Measurements from ENCODE around the gene LRRC3.
A peak's percentile ranks its signal among the peaks of the same experiment; 100 is the strongest.

Gene LRRC3

DNA sequence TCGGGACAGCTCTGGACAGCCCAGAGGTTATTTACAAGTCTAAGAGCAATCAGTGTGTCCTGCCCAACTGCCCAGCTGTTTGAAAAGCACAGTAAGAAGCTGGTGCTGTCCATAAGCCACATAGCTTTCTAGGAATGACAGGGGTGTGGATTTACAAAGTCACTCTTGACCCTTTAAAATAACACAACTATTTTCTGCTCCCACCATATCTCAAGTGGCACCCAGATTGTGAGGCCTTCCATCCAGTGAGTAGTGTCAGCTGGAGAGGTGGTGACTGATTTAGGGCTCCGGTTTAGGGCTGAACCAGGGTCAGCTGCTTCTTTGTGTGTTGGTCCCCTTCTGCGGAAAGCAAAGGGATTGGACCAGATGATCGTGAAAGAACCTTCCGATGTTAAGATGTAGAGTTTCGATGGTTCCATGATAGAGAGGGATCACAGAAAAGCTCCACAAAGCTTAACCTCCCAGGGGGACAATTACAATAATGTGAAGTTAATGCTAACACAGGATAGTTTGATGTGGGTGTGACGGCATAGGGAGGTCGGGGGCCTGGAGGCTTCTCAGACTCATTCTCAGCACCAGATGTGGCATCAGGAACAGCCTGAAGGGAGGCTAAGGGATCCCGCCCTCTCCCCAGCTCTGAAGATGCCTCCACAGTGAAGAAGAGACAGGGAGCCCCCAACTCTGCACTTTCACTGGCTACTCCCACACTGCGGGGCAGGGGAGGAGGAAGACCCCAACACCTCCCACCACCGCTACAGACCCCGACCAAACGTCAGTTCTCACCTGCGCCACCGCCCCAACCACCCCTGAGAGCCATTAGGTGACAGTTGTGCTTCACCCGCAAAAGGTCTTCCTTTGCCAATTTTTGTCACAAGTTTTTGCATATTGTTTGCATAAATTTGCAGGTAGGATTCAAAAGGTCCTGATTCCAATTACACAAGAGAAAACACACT, 40.6 kb downstream of the LRRC3 start:
- Mint-ChIP-seq H3K4me3 (no peak overlapping the region), H3K27me3 (ENCODE audit: low read depth, poor library complexity) (peaks cover 8% of the 10 kb centered on the region), H3K27ac (peak overlapping the region; percentile 66), H3K36me3 (ENCODE audit: low read depth) (peaks cover 33% of the 10 kb centered on the region), H3K9me3 (peaks cover 35% of the 10 kb centered on the region), H3K4me1 (peaks cover 37% of the 10 kb centered on the region)
- TF ChIP-seq, protein P1, sequence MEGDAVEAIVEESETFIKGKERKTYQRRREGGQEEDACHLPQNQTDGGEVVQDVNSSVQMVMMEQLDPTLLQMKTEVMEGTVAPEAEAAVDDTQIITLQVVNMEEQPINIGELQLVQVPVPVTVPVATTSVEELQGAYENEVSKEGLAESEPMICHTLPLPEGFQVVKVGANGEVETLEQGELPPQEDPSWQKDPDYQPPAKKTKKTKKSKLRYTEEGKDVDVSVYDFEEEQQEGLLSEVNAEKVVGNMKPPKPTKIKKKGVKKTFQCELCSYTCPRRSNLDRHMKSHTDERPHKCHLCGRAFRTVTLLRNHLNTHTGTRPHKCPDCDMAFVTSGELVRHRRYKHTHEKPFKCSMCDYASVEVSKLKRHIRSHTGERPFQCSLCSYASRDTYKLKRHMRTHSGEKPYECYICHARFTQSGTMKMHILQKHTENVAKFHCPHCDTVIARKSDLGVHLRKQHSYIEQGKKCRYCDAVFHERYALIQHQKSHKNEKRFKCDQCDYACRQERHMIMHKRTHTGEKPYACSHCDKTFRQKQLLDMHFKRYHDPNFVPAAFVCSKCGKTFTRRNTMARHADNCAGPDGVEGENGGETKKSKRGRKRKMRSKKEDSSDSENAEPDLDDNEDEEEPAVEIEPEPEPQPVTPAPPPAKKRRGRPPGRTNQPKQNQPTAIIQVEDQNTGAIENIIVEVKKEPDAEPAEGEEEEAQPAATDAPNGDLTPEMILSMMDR (IDR thresholded peaks at IDR 0.05) = no peak
- DNase-seq = no peak

DNA sequence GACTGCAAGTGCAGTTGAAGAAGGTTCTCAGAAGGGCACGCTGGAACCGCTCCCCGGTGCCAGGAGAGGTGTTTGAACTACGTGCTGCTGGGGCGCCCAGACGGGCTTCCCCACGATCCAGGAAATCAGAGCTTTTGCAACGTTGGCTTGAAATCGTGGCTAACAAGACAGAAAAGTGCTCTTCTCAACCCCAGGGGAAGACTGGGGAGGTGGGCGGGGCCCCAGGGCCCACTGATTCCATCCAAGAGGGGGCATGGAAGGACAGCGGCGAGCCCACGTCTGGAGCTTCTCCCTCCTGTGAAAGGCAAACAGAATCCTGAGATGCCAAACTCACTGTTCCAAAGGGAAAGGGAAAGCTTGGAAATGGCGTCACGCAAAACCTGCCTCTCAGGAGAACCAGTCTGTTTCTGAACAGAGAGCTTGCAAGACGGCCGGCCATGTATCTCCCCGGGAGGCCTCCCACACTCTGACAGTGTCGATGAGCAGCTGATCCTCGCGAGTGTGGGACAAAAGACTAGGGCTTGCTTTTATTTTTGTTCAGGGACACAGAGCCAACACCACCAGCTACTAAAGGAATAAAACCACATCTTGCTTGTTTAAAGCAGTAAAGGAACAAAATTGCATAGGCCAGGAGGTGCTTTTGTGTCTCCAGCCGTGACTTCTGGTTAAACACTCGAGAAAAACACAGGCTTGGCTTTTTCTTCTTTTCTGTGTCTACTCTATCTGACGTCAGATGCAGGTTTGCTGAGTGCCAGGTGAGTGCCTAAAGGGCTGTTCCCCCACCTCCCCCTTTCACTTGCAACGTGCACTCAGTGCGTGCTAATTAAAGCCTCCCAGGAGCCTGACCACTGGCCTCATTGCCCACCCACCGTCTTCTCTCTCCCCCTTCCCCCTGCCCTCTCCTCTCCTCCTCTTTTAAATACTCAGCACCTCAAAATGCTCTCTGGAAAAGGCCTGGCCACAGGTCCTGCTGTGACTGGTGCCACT, 41.5 kb downstream of the LRRC3 start:
- Mint-ChIP-seq H3K27me3 (ENCODE audit: low read depth, poor library complexity) (peaks cover 8% of the 10 kb centered on the region), H3K9me3 (peaks cover 28% of the 10 kb centered on the region), H3K4me1 (peaks cover 37% of the 10 kb centered on the region), H3K4me3 (no peak overlapping the region), H3K36me3 (ENCODE audit: low read depth) (peaks cover 26% of the 10 kb centered on the region), H3K27ac (peak overlapping the region; percentile 66)
- TF ChIP-seq, protein P1 (IDR thresholded peaks at IDR 0.05) = no peak
- DNase-seq = no peak

DNA sequence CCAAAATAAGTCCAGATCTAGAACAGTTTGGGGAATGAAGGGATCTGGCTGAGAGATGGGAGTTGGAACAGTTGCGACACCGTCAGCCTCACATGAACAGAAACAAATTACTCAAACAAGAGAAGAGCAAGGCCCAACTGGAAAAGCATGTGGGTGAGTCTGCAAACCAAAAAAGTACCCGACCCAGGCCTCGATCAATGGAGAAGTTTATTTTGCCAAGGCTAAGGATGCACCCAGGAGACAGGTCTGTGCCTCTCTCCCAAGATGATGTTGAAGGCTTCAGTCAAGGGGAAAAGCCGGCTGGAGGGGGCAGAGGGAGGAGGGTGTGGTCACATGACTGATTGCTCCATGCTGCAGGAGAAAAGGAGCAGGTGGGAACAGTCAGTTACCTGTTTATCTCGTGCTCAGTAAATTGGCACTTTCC, 42.4 kb downstream of the LRRC3 start:
- Mint-ChIP-seq H3K9me3 (peaks cover 19% of the 10 kb centered on the region), H3K4me3 (no peak overlapping the region), H3K4me1 (peaks cover 37% of the 10 kb centered on the region), H3K36me3 (ENCODE audit: low read depth) (peaks cover 17% of the 10 kb centered on the region), H3K27me3 (ENCODE audit: low read depth, poor library complexity) (peaks cover 6% of the 10 kb centered on the region), H3K27ac (no peak overlapping the region)
- DNase-seq = no peak
- TF ChIP-seq, protein P1 (IDR thresholded peaks at IDR 0.05) = no peak

DNA sequence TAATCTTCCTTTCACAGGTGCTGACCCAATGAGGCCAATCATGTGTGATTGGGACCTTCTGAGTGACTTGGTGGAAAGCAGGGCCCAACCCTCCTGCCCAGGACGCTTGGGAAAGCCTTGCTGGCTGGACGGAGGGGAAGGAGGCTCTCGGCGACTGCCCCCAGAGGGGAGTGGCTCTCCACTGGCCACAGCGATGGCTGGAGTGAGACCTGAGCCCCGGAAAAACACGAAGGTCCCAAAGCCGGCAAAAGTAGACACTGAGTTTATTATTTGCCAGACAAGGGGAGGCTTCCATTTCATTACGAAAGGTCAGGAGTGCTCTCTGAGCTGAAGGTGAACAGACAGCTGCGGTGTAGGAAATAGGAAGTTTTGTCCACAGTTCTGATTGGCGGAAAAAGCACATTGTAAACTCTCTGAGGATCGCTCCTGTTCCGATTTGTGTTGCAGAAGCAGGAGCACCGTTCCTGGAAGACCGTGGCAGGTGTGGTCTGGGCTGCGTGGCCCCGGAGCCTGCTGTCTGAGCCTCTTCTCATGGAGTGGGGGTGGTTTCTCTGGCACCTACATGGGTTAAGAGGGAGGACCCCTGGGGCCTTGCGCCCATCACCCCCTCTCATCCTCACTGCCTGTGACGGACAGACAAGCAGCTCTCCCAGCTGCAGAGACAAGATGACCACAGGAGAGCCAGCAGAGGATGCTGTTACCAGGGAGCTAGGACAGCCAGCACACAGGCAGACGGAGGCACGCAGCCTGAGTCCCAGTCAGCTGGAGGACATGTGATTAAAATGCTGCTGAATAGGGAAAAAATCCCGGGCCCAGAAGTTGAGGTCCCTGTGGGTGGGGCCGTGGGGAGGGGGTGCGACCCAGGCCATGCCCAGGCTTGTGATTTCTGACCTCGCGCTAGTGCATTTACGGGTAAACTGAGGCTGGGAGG, 43.2 kb downstream of the LRRC3 start:
- TF ChIP-seq, protein P1 (IDR thresholded peaks at IDR 0.05) = no peak
- Mint-ChIP-seq H3K4me1 (peaks cover 37% of the 10 kb centered on the region), H3K9me3 (peaks cover 11% of the 10 kb centered on the region), H3K36me3 (ENCODE audit: low read depth) (peaks cover 9% of the 10 kb centered on the region), H3K27ac (peak overlapping the region; percentile 72), H3K4me3 (no peak overlapping the region), H3K27me3 (ENCODE audit: low read depth, poor library complexity) (peaks cover 6% of the 10 kb centered on the region)
- DNase-seq = no peak

DNA sequence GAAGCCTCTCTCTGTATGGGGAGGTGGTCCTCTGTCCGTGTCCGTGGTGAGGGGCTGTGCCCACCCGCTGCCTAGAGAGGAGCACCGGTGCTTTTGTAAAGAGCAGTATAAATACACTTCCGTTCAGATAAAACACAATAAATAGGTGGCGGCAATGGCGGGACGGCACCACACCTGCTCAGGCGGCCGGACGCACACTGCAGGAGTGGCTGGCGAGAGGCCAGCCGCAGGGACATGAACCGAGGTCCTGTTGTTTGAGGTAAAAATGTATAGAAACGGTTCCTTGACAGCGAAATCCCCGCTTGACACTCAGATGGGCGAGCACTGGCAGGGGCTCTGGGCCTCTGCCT, 43.9 kb downstream of the LRRC3 start:
- Mint-ChIP-seq H3K4me1 (peaks cover 37% of the 10 kb centered on the region), H3K27ac (no peak overlapping the region), H3K36me3 (ENCODE audit: low read depth) (peaks cover 8% of the 10 kb centered on the region), H3K9me3 (peaks cover 7% of the 10 kb centered on the region), H3K27me3 (ENCODE audit: low read depth, poor library complexity) (peaks cover 6% of the 10 kb centered on the region), H3K4me3 (no peak overlapping the region)
- TF ChIP-seq, protein P1 (IDR thresholded peaks at IDR 0.05) = no peak
- no peak for DNase-seq
